ENCODE measurements around the gene IL17RC. TPM values are rescaled to one million over a fixed set of nuclear protein-coding genes. Genes with fewer than 3 reads are reported as not detected.

IL17RC gene
- total and polyA plus RNA-seq, 2 experiments from 2014 or later: 8.4 to 12.6 TPM

DNA sequence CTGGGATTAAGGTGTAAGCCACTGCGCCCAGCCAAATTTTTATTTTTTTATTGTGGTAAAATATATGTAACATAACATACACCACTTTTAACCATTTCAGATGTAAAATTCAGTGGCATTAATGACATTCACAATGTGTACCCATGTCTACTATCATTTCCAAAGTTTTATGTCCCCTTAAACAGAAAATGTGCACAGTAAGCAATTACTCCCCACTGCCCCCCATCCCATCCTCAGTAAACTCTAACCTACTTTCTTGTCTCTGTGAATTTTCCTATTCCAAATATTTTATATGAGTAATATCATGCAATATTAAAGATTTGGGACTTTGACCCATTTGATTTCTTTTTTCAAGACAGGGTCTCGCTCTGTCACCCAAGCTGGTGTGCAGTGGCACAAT lies 49.9 kb downstream of the IL17RC start (continued):
- TF ChIP-seq, protein P1, sequence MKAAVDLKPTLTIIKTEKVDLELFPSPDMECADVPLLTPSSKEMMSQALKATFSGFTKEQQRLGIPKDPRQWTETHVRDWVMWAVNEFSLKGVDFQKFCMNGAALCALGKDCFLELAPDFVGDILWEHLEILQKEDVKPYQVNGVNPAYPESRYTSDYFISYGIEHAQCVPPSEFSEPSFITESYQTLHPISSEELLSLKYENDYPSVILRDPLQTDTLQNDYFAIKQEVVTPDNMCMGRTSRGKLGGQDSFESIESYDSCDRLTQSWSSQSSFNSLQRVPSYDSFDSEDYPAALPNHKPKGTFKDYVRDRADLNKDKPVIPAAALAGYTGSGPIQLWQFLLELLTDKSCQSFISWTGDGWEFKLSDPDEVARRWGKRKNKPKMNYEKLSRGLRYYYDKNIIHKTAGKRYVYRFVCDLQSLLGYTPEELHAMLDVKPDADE (IDR thresholded peaks at IDR 0.05): no peak
- TF ChIP-seq EZH2phosphoT487 (IDR thresholded peaks at IDR 0.05; ENCODE audit: unreplicated experiment): no peak
- TF ChIP-seq, protein P2, sequence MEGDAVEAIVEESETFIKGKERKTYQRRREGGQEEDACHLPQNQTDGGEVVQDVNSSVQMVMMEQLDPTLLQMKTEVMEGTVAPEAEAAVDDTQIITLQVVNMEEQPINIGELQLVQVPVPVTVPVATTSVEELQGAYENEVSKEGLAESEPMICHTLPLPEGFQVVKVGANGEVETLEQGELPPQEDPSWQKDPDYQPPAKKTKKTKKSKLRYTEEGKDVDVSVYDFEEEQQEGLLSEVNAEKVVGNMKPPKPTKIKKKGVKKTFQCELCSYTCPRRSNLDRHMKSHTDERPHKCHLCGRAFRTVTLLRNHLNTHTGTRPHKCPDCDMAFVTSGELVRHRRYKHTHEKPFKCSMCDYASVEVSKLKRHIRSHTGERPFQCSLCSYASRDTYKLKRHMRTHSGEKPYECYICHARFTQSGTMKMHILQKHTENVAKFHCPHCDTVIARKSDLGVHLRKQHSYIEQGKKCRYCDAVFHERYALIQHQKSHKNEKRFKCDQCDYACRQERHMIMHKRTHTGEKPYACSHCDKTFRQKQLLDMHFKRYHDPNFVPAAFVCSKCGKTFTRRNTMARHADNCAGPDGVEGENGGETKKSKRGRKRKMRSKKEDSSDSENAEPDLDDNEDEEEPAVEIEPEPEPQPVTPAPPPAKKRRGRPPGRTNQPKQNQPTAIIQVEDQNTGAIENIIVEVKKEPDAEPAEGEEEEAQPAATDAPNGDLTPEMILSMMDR (conservative IDR thresholded peaks at IDR 0.05; ENCODE audit: low read depth in 2 of 2): no peak
- no peak for TF ChIP-seq CREB1 (CRISPR knock-in tag; IDR thresholded peaks at IDR 0.05; ENCODE audit: low read depth)

DNA sequence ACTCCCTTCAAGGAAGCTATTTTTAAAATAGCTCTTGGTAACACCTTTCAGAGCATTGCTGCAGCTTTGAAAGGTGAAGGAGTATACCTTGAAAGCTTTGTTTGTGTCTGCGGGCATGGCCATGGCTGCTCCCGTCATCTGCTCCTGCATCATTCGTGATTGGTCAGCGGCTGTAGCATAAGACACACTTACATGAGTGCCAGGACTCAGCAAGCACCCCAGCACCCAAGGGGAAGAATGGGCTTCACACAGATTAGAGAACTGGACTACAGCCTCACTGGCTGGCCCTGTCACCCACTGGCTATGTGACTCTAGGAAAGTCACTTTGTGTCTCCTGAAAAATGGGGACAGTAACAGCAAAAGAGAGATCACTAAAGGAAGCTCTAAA lies 52.7 kb downstream of the IL17RC start:
- H3K4me3 ChIP-seq: no peak overlapping the region
- H3K27ac Mint-ChIP-seq: no peak overlapping the region
- no peak overlapping the region for H3K4me2 ChIP-seq
- 0 out of 2 replicates have a peak, but pooled peaks cover 3% of the 10 kb centered on the region for H3K9me2 ChIP-seq (ENCODE audit: insufficient read depth)
- H2AFZ ChIP-seq: no peak overlapping the region
- H3F3A ChIP-seq (replicated peaks; ENCODE audit: low read depth): no peaks in the 10 kb centered on the region
- H3K79me2 ChIP-seq (replicated peaks; ENCODE audit: insufficient read depth): no peaks in the 10 kb centered on the region
- H3K9me3 Mint-ChIP-seq: no peaks in the 10 kb centered on the region
- H3K36me3 ChIP-seq (ENCODE audit: insufficient read depth): peaks cover 19% of the 10 kb centered on the region
- H3K27me3 Mint-ChIP-seq (ENCODE audit: insufficient read depth, low read depth, poor library complexity): no peaks in the 10 kb centered on the region
- H3K4me1 Mint-ChIP-seq: no peaks in the 10 kb centered on the region
- H3K4me3 Mint-ChIP-seq: no peak overlapping the region
- no peak for DNase-seq (ENCODE audit: low spot score)
- H3K27me3 ChIP-seq (ENCODE audit: insufficient read depth): no peaks in the 10 kb centered on the region
- H4K20me1 ChIP-seq (replicated peaks; ENCODE audit: insufficient read depth): 0 out of 2 replicates have a peak, but pooled peaks cover 4% of the 10 kb centered on the region
- no peak overlapping the region for H3K27ac ChIP-seq (ENCODE audit: low read depth)
- peaks cover 51% of the 10 kb centered on the region for H3K36me3 Mint-ChIP-seq (ENCODE audit: low read depth)
- no peak for ATAC-seq
- H3K4me1 ChIP-seq (ENCODE audit: insufficient read depth): no peaks in the 10 kb centered on the region
- TF ChIP-seq POLR2AphosphoS5 (IDR thresholded peaks at IDR 0.05; ENCODE audit: low read depth): no peak
- no peak for TF ChIP-seq EZH2phosphoT487 (IDR thresholded peaks at IDR 0.05; ENCODE audit: unreplicated experiment)
- TF ChIP-seq ZNF114 (CRISPR knock-in tag; IDR thresholded peaks at IDR 0.05): no peak
- no peak for TF ChIP-seq CREB1 (CRISPR knock-in tag; IDR thresholded peaks at IDR 0.05; ENCODE audit: low read depth)
- TF ChIP-seq, protein P3, sequence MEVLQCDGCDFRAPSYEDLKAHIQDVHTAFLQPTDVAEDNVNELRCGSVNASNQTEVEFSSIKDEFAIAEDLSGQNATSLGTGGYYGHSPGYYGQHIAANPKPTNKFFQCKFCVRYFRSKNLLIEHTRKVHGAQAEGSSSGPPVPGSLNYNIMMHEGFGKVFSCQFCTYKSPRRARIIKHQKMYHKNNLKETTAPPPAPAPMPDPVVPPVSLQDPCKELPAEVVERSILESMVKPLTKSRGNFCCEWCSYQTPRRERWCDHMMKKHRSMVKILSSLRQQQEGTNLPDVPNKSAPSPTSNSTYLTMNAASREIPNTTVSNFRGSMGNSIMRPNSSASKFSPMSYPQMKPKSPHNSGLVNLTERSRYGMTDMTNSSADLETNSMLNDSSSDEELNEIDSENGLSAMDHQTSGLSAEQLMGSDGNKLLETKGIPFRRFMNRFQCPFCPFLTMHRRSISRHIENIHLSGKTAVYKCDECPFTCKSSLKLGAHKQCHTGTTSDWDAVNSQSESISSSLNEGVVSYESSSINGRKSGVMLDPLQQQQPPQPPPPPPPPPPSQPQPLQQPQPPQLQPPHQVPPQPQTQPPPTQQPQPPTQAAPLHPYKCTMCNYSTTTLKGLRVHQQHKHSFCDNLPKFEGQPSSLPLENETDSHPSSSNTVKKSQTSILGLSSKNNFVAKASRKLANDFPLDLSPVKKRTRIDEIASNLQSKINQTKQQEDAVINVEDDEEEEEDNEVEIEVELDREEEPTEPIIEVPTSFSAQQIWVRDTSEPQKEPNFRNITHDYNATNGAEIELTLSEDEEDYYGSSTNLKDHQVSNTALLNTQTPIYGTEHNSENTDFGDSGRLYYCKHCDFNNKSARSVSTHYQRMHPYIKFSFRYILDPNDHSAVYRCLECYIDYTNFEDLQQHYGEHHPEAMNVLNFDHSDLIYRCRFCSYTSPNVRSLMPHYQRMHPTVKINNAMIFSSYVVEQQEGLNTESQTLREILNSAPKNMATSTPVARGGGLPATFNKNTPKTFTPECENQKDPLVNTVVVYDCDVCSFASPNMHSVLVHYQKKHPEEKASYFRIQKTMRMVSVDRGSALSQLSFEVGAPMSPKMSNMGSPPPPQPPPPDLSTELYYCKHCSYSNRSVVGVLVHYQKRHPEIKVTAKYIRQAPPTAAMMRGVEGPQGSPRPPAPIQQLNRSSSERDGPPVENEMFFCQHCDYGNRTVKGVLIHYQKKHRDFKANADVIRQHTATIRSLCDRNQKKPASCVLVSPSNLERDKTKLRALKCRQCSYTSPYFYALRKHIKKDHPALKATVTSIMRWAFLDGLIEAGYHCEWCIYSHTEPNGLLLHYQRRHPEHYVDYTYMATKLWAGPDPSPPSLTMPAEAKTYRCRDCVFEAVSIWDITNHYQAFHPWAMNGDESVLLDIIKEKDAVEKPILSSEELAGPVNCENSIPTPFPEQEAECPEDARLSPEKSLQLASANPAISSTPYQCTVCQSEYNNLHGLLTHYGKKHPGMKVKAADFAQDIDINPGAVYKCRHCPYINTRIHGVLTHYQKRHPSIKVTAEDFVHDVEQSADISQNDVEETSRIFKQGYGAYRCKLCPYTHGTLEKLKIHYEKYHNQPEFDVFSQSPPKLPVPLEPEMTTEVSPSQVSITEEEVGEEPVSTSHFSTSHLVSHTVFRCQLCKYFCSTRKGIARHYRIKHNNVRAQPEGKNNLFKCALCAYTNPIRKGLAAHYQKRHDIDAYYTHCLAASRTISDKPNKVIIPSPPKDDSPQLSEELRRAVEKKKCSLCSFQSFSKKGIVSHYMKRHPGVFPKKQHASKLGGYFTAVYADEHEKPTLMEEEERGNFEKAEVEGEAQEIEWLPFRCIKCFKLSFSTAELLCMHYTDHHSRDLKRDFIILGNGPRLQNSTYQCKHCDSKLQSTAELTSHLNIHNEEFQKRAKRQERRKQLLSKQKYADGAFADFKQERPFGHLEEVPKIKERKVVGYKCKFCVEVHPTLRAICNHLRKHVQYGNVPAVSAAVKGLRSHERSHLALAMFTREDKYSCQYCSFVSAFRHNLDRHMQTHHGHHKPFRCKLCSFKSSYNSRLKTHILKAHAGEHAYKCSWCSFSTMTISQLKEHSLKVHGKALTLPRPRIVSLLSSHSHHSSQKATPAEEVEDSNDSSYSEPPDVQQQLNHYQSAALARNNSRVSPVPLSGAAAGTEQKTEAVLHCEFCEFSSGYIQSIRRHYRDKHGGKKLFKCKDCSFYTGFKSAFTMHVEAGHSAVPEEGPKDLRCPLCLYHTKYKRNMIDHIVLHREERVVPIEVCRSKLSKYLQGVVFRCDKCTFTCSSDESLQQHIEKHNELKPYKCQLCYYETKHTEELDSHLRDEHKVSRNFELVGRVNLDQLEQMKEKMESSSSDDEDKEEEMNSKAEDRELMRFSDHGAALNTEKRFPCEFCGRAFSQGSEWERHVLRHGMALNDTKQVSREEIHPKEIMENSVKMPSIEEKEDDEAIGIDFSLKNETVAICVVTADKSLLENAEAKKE (CRISPR knock-in tag; IDR thresholded peaks at IDR 0.05): no peak
- no peak for TF ChIP-seq EZH2 (IDR thresholded peaks at IDR 0.05; ENCODE audit: low read depth, unreplicated experiment)
- no peak for TF ChIP-seq NANOG (IDR thresholded peaks at IDR 0.05; ENCODE audit: borderline replicate concordance)
- TF ChIP-seq STAT1 (IDR thresholded peaks at IDR 0.05; ENCODE audit: unreplicated experiment): no peak
- TF ChIP-seq, protein P4, sequence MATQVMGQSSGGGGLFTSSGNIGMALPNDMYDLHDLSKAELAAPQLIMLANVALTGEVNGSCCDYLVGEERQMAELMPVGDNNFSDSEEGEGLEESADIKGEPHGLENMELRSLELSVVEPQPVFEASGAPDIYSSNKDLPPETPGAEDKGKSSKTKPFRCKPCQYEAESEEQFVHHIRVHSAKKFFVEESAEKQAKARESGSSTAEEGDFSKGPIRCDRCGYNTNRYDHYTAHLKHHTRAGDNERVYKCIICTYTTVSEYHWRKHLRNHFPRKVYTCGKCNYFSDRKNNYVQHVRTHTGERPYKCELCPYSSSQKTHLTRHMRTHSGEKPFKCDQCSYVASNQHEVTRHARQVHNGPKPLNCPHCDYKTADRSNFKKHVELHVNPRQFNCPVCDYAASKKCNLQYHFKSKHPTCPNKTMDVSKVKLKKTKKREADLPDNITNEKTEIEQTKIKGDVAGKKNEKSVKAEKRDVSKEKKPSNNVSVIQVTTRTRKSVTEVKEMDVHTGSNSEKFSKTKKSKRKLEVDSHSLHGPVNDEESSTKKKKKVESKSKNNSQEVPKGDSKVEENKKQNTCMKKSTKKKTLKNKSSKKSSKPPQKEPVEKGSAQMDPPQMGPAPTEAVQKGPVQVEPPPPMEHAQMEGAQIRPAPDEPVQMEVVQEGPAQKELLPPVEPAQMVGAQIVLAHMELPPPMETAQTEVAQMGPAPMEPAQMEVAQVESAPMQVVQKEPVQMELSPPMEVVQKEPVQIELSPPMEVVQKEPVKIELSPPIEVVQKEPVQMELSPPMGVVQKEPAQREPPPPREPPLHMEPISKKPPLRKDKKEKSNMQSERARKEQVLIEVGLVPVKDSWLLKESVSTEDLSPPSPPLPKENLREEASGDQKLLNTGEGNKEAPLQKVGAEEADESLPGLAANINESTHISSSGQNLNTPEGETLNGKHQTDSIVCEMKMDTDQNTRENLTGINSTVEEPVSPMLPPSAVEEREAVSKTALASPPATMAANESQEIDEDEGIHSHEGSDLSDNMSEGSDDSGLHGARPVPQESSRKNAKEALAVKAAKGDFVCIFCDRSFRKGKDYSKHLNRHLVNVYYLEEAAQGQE (IDR thresholded peaks at IDR 0.05; ENCODE audit: unreplicated experiment): no peak
- no peak for TF ChIP-seq ZNF331 (CRISPR knock-in tag; IDR thresholded peaks at IDR 0.05; ENCODE audit: low read depth)
